Kidney (tissue), 14 donors: ENCODE data around the gene ZFX. TPM values are rescaled to one million over a fixed set of nuclear protein-coding genes. Genes with fewer than 3 reads are reported as not detected.

Source experiments
- DNase-seq, 5 donors: peaks; one replicate each; pipeline ENCODE4 v3.0.0-alpha.2; 2013 to 2020
- FAIRE-seq: peaks from 2 replicates; lab custom pipeline; 2012; peaks lifted over from hg19 to GRCh38; lab: Jason Lieb, UNC
- H3K27ac ChIP-seq, 2 donors: one replicate each; pipeline ENCODE4 v1.7.0; 2013; ENCODE audit warnings: low read depth in 2 of 2, low read length in 2 of 2, inconsistent platforms in 1 of 2
- H3K27me3 ChIP-seq: one replicate; pipeline ENCODE4 v1.7.1; 2013; ENCODE audit warnings: low read length, inconsistent platforms; ENCODE audit not compliant: control insufficient read depth, insufficient read depth
- H3K36me3 ChIP-seq, 3 donors: one replicate each; pipeline versions ENCODE4 v1.7.0 to v1.7.1; 2013; ENCODE audit warnings: low read length in 3 of 3, control low read depth in 1 of 3, inconsistent platforms in 1 of 3; ENCODE audit not compliant: insufficient read depth in 3 of 3, control insufficient read depth in 2 of 3
- H3K4me1 ChIP-seq, 3 donors: one replicate each; pipeline versions ENCODE4 v1.7.0 to v1.7.1; 2013; ENCODE audit warnings: low read length in 3 of 3, inconsistent platforms in 1 of 3, low read depth in 1 of 3; ENCODE audit not compliant: control insufficient read depth in 2 of 3, insufficient read depth in 2 of 3
- H3K4me3 ChIP-seq, 3 donors: one replicate each; pipeline versions ENCODE4 v1.7.0 to v1.8.1; 2013; ENCODE audit warnings: low read length in 3 of 3, control low read depth in 1 of 3, inconsistent platforms in 1 of 3
- H3K9ac ChIP-seq, 3 donors: one replicate each; pipeline versions ENCODE4 v1.7.0 to v1.7.1; 2013; ENCODE audit warnings: low read length in 3 of 3, control low read depth in 1 of 3, inconsistent platforms in 1 of 3
- H3K9me3 ChIP-seq, 3 donors: one replicate each; pipeline versions ENCODE4 v1.7.0 to v1.7.1; 2013; ENCODE audit warnings: low read length in 3 of 3, control low read depth in 1 of 3, inconsistent platforms in 1 of 3; ENCODE audit not compliant: control insufficient read depth in 2 of 3, insufficient read depth in 1 of 3
- intact Hi-C: fragments of 100-400 bp; cut with DNase I; formaldehyde crosslinking; loops from one replicate; pipeline ENCODE4 v1.11.1; 2022
- polyA plus RNA-seq: library from polyadenylated mRNA; stranded (reverse); fragments of 350-450 nt; fragmentation: Illumina TruSeq; extraction: RNeasy Lipid Tissue Mini Kit (QIAGEN cat#74804); gene quantifications from one replicate; pipeline ENCODE4 v1.2.3, GENCODE V29; 2014; ENCODE audit warnings: low read depth, low replicate concordance; ENCODE audit not compliant: insufficient read depth
- total RNA-seq: library from RNA; stranded (reverse); fragmentation: NEBNext Ultra II Directional; extraction: Animal tissue kit (Norgen Biotek cat#: 25700); gene quantifications from one replicate; pipeline ENCODE4 v1.2.1, GENCODE V29; 2021
- TF ChIP-seq, protein P1 (sequence below): IDR thresholded peaks from 3 replicates; pipeline ENCODE4 v1.5.1; 2012; ENCODE audit warnings: mild to moderate bottlenecking, moderate library complexity, borderline replicate concordance; ENCODE audit not compliant: insufficient read depth; ENCODE audit errors: extremely low read depth
- donor health status: control.
- donor health status: control.
- donor health status: control.
- donor health status: control.
- donor health status: control.
- donor health status: DM: yes; HTN: yes; CAD: no.
- donor health status: Normal renal cell carcinoma (clear cell type).

ZFX gene
- total and polyA plus RNA-seq, 2 donors from 2014 or later, result 5.0 to 58.3 TPM

DNA sequence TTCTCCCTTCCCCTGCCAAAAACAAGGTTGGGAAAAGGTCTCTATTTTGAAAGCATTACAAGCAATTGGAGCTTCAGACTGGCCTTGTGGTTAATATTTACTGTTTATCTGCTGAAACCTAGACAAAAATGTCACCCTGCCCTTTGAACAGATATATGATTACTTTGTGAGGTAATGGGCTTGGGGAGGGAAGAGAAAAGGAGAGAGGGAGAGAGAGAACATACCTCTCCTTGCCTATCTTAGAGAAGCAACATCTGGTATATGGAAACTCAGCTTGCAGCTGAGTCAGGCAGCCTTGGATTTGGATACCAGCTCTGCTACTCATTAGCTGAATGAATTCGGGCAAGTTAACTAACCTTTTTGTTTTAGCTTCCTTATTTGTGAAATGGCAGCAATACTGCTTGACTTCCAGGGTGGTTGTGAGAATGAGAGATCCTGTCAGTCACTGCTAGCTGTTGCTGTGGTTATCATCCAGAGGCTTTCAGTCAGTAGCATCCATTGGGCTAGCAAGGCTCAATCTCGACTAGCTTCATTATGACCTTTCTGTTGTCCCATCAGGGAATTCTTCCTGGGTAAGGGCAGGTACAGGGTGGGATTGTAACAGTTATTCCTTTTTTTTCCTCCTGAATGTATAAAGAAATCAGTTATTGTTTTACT, 41.1 kb downstream of the ZFX start:
- H3K36me3 ChIP-seq, result peaks cover 0 to 2% (median 0%) of the 10 kb centered on the region in 3 donors
- intact Hi-C loops, result no loop called here
- DNase-seq (no peak), FAIRE-seq (no peak)
- no peak overlapping the region for H3K4me3 ChIP-seq
- no peaks in the 10 kb centered on the region for H3K9me3 ChIP-seq
- TF ChIP-seq, protein P1, sequence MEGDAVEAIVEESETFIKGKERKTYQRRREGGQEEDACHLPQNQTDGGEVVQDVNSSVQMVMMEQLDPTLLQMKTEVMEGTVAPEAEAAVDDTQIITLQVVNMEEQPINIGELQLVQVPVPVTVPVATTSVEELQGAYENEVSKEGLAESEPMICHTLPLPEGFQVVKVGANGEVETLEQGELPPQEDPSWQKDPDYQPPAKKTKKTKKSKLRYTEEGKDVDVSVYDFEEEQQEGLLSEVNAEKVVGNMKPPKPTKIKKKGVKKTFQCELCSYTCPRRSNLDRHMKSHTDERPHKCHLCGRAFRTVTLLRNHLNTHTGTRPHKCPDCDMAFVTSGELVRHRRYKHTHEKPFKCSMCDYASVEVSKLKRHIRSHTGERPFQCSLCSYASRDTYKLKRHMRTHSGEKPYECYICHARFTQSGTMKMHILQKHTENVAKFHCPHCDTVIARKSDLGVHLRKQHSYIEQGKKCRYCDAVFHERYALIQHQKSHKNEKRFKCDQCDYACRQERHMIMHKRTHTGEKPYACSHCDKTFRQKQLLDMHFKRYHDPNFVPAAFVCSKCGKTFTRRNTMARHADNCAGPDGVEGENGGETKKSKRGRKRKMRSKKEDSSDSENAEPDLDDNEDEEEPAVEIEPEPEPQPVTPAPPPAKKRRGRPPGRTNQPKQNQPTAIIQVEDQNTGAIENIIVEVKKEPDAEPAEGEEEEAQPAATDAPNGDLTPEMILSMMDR, result no peak
- H3K9ac ChIP-seq, result no peak overlapping the region
- H3K4me1 ChIP-seq, result peaks cover 0 to 3% (median 0%) of the 10 kb centered on the region in 3 donors
- H3K27me3 ChIP-seq, result no peaks in the 10 kb centered on the region
- no peak overlapping the region for H3K27ac ChIP-seq

DNA sequence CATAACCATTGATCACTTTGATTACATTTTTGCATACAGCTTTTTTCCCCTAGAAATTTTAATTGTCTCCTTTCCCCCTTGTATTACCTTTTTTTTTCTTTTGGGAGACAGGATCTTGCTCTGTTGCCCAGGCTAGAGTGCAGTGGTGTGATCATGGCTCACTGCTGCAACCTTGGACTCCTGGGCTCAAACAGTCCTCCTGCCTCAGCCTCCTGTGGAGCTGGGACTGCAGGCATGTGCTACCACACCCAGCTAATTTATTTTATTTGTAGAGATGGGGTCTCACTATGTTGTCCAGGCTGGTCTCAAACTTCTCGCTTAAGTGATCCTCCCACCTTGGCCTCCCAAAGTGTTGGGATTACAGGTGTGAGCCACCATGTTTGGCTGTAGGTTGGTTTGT, 47.0 kb downstream of the ZFX start:
- TF ChIP-seq, protein P1, result no peak
- intact Hi-C loops, result no loop called here
- DNase-seq (no peak), FAIRE-seq (no peak)
- H3K27me3 ChIP-seq, result no peaks in the 10 kb centered on the region
- H3K27ac ChIP-seq, result no peak overlapping the region
- no peak overlapping the region for H3K9ac ChIP-seq
- no peaks in the 10 kb centered on the region for H3K36me3 ChIP-seq
- H3K4me3 ChIP-seq, result no peak overlapping the region
- H3K9me3 ChIP-seq, result no peaks in the 10 kb centered on the region
- no peaks in the 10 kb centered on the region for H3K4me1 ChIP-seq

DNA sequence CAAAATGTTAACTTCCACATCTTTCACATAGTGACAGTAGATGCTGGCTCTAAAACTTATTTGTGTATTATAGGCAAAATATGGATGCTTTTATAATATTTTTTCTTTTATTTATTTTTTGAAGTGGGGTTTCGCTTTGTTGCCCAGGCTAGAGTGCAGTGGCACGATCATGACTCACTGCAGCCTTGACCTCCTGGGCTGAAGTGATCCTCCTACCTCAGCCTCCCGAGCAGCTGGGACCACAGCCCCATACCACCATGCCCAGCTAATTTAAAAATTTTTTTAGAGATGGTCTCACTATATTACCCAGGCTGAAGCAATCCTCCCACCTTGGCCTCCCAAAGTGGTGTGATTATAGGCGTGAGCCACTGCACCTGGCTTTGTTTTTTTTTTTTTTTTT, 48.6 kb downstream of the ZFX start:
- no peak for FAIRE-seq
- intact Hi-C loops, result no loop called here
- H3K36me3 ChIP-seq, result peaks cover 0 to 5% (median 0%) of the 10 kb centered on the region in 3 donors

More for the DNA sequence above, 48.6 kb downstream of the ZFX start:
- DNase-seq, result no peak
- Histone ChIP-seq H3K9me3 (no peaks in the 10 kb centered on the region), H3K27me3 (no peaks in the 10 kb centered on the region), H3K27ac (no peak overlapping the region), H3K4me1 (peaks cover 0 to 10% (median 6%) of the 10 kb centered on the region in 3 donors), H3K4me3 (no peak overlapping the region), H3K9ac (no peak overlapping the region)
- TF ChIP-seq, protein P1, result no peak
